NCI-H345 treated with DMSO at 0.1 percent for 48 hours (cell line): ENCODE results near the gene AKT3.
"Not testable (repeated sequence)": the region's sequence is repeated elsewhere in the genome, so short reads cannot be mapped to it uniquely, and the experiment has no call there.

Source experiments
- DNase-seq: peaks from one replicate; lab custom pipeline; 2025; ENCODE audit not compliant: unreplicated experiment; lab: John Stamatoyannopoulos, UW

The AKT3 gene

DNA sequence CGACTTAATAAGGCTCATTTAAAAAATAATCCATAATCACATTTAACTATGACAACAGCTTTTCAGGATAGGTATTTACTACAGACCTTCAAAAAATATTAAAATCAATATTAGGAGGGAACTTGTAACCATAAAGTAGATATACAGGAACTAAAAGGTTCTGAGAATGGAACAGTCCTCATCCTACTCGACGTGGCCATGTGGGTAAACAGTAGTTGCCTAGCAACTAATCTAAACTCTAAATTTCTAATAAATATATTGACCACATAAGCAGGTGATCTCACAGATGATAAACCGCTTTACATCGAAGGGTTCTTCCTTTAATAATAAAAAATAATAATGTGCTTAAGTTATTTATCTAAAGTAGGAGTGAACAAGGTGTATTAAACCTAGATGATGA, 7.9 kb downstream of the AKT3 start:
- no peak for DNase-seq

DNA sequence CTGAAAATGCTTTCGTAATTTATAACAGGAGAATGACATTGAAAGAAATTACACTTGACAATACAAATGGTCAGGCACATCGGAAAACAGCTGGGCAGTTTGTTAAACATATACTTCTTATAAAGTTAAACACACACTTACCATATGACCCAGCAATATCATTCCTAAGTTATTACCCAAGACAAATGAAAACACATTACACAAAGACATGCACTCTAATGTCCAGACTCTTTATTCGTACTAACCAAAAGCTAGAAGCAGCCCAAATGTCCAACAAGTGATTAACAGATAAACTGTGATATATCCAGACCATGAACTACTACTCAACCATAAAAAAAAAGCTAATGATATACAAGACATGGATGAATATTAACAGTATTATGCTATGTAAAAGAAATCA, 8.5 kb downstream of the AKT3 start:
- no peak for DNase-seq

DNA sequence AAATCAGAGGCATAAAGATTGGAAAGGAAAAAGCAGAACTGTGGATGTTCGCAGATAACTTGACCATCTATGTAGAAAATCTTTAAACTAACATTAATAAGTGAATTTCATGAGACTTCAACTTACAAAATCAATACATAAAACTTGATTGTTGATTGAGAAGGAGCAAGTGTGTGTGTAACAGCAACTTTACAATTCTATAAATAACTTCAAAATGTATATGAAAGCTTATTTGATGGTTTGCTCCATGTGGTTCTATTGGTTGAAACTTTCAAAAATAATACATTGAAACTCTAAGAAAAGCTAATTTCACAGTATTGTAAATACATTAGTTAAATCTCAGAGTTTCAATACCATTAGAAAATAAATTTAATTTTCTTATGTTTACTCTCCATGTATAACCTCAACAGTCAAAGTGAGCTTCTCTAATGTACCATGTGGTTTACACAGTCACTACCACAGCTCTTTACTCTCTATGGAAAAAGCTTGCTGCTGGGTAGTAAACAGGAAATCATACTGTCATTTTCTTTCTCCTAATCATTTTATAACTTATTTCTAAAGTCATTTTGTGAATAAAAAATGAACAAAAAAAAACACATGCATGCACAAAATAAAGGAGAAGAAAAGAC, 12.0 kb downstream of the AKT3 start:
- no peak for DNase-seq

DNA sequence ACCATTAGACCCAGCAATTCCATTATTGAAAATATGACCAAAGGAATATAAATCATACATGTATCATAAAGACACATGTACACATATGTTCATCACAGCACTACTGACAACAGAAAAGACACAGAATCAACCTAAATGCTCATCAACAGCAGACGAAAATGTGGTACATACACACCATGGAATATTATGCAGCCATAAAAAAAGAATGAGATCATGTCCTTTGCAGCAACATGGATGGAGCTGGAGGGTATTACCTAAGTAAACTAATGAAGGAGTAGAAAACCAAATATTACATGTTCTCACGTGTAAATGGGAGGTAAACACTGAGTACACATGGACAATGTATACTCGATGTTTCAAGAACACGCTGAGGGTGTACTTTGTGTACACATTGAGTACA, 15.9 kb downstream of the AKT3 start:
- no peak for DNase-seq

DNA sequence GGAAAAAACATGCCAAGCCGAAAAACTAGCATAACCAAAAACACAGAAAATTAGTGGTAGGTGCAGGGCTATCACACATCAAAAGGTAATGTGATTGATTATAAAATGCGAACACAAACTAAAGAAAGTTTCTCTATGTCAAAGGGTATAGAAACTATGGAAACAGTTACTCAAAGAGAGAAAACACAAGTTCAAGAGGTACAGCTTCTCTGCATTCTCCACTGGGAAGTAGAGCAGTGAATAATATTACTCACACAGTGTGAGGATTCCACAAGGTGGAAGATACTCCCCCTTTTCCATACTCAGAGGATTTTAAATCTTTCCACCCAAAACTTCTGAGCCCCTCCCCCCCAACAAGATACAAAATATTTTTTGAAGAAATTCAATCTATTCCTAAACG, 18.6 kb downstream of the AKT3 start:
- no peak for DNase-seq

DNA sequence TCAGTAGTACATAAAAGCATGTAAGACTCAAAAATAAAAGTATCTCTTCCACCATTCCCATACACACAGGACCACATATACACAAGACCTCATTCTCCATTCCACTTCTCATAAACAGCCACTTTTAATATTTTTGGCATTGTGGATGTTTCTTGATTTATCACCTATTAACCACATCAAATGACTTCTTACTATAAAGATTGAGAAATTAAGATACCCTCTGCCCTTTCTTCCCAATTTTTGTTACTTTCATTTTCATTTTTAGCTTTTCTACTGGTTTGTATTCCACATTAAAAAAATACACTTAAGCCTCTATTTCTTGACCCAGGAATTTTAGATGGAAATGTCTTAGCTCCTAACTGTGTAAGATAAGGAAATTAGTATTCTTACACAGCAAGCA, 22.8 kb downstream of the AKT3 start:
- DNase-seq = no peak

DNA sequence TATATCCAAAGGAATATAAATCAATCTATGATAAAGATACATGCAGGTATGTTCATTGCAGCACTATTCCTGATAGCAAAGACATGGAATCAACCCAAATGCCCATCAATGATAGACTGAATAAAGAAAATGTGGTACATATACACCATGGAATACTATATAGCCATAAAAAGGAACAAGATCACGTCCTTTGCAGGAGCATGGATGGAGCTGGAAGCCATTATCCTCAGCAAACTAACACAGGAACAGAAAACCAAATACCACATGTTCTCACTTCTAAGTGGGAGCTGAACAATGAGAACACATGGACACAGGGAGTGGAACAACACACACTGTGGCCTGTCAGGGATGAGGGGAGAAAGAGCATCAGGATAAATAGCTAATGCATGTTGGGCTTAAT, 25.1 kb downstream of the AKT3 start:
- not testable (repeated sequence) for DNase-seq

DNA sequence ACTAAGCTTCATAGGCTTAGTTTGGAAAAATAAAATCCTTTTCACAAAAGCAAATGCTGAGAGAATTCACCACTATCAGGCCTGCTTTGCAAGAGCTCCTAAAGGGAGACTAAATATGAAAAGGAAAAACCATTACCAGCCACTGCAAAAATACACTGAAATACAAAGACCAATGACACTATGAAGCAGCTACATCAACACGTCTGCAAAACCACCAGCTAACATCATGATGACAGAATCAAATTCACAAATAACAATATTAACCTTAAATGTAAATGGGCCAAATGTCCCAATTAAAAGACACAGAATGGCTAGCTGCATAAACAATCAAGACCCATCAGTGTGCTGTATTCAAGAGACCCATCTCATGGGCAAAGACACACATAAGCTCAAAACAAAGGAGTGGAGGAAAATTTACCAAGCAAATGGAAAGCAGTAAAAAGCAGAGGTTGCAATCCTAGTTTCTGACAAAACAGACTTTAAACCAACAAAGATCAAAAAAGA, 28.8 kb downstream of the AKT3 start:
- DNase-seq = no peak

DNA sequence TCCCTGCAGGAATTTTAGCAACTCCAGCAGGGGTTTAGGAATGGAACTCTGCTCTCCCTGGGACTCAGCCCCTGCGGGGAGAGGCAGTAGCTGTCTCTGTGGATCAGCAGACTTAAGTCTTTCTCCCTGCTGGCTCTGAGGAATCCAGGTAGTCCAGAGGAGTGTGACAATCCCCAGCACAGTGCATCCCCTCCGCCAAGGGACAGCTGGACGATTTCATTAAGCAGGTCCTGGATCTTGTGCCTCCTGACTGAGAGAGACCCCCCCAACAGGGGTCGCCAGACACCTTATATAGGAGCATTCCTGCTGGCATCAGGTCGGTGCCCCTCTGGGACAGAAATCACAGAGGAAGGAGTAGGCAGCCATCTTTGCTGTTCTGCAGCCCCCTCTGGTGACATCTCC, 30.6 kb downstream of the AKT3 start:
- no peak for DNase-seq

DNA sequence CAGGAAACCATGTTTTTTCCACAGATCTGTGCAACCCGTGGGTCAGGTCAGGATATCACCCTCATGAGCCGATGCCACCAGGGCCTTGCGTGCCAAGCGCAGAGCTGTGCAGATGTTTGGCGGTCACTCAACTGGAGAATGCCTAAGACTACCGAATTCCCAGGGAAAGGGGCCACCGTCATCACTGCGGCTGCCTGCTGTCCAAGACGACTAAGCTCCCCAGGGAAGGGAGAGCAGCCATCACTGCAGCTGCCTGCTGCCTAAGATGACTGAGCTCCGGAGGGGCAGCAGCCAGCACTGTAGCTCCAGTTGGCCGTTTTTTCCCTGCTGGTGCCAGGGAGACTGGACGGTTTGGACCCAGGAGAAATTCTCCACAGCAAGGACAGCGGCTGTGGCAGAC, 31.1 kb downstream of the AKT3 start:
- no peak for DNase-seq

DNA sequence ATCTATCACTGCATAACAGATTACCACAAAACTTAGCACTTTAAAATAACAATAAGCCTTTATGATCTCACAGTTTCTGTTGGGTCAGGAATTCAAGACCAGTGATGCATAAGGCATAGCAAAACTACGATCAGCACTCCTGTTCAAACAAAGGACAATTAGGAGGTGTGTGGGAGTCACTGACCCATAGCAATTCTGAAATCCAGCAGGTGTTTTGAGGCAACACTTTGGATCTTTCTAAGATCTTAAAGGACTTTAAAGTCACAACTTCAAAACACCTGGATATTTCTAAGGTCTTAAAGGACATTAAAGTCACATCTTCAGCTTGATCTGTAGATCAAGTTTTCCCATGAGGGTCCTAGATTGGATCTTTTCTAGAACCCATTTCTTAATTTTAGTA, 35.3 kb downstream of the AKT3 start:
- no peak for DNase-seq

DNA sequence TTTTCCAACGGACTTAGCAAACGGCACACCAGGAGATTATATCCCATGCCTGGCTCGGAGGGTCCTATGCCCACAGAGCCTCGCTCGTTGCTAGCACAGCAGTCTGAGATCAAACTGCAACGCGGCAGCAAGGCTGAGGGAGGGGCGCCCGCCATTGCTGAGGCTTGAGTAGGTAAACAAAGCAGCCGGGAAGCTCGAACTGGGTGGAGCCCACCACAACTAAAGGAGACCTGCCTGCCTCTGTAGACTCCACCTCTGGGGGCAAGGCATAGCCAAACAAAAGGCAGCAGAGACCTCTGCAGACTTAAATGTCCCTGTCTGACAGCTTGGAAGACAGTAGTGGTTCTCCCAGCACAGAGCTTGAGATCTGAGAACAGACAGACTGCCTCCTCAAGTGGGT, 42.7 kb downstream of the AKT3 start:
- DNase-seq = not testable (repeated sequence)

DNA sequence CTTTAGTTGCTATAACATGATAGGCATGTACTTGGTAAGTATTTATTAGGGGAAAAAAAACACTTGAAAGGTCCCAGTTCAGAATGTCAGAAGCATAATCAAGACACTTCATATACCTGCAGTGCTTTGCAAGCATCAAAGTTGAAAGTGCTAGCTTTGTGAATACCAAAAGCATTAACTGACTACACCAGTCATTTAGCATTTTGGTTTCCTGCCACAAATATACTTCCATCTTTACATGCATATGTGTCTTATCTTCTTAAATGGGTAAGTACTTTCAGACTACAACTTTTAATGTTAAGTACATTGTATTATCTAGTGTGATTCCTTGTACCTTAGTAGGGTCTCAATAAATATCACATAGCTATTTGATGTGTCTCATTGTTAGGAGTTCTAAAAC, 43.7 kb downstream of the AKT3 start:
- DNase-seq = no peak

DNA sequence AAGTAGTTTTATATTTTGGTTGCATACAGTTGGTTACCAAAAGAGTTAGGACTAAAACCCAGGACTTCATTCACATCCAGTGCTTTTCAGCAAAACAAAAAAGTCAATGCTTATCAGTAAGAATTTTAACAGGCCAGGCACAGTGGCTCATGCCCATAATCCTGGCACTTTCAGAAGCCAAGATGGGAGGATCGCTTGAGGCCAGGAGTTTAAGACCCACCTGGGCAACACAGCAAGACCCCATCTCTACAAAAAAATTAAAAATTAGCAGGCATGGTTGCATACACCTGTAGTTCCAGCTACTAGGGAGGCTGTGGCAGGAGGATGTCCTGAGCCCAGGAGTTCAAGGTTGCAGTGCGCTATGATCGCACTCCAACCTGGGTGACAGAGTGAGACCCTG, 47.3 kb downstream of the AKT3 start:
- no peak for DNase-seq

DNA sequence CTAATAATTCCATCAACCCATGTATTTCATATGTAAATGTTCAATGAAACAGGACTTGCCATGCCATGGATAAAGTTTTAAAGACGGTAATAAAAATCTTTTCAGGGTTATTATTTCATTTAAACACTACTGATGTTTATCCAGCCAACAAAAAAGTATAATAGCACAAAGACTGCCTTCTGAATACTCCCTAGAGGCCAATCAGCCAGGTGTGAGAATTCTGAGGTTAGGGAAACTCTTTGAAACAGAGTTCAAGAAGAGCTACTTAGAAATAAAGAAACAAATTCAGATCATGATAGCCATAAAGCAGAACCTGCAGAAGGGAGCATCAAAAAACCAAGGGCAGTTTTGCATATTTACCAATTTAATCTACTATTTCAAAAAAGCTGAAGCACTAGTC, 48.7 kb downstream of the AKT3 start:
- DNase-seq = no peak

DNA sequence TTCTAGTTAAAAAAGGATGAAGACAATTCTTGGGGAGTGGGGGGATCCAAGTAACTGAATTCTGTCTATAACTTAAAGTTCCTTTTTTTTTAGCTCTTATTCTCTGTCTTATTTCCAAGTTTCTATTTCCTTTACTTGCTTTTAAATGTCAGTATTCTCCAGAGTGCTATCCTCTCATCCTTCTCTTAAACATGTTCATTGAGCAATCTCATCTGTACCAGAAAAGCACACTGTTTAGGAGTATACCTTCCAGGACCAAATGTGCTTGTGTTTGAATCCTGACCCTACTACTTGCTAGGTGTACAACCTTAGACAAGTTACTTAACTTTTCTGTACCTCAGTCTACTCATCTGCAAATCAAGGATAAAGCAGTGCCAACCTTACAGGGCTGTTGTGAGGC, 50.1 kb downstream of the AKT3 start:
- no peak for DNase-seq

DNA sequence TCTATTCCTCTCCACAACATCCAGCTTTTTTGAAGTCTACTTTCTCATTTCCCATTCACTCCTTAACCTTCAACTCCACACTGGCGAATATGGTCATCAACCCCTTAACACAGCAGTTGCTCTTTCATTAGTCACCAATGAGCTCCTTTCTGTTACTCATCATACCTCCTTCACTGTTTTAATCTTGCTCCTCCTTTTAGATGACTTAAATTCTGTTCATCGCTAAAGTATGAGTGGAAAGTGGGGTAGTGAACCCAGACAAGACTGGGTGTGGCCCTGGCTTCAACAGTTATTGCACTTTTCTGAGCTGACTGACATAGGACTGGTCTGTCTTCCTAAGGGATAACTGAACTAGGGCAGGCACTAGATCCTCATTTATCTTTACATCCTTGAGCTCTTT, 51.3 kb downstream of the AKT3 start:
- DNase-seq = no peak

DNA sequence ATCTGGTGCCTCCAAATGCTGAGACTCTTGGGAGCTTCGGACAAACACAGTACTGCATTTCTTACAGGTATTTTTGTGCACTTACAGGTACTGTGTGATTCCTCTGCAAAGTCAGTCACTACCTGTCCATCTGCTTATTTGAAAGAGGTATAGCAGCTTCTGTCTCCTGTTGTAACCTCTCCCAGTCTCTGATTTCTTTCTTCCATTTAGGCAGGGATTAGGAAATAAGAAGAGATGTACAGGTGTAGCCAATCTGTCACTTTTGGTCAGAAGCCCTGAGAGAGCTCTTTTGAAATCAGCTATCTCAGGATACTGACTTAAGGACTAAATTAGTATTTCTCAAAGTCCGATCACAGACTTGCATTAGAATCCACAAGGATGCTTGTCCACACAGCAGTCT, 54.0 kb downstream of the AKT3 start:
- DNase-seq = no peak

DNA sequence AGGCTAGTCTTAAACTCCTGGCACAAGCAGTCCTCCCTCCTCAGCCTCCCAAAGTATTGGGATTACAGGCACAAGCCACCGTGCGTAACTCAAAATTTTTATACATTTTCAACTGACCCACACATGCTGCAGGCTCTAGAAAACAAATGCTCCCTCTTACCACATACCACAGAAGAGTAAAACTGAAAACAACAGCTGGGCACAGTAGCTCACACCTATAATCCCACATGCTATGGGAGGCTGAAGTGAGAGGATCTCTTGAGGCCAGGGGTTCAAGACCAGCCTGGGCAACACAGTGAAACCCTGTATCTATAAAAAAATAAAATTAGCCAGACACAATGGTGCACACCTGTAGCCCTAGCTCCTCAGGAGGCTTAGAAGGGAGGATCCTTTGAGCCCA, 56.7 kb downstream of the AKT3 start:
- no peak for DNase-seq

DNA sequence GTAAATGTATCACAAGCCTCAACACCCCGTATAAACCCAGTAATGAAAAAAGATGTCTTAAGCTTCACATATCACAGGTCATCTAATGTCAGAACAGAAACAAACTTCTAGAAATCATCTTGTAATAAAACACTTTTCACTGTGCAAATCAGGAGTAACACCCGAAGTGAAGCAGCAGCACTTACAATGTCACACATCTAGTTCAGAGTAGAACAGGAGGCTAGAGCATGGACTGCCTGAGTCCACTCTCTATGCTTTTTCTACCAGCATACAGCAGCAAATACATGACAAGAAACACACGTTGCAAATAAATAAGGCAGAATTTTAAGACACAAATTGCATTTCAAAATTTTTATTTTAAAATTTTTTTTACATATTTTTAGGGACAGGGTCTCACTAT, 57.2 kb downstream of the AKT3 start:
- no peak for DNase-seq

DNA sequence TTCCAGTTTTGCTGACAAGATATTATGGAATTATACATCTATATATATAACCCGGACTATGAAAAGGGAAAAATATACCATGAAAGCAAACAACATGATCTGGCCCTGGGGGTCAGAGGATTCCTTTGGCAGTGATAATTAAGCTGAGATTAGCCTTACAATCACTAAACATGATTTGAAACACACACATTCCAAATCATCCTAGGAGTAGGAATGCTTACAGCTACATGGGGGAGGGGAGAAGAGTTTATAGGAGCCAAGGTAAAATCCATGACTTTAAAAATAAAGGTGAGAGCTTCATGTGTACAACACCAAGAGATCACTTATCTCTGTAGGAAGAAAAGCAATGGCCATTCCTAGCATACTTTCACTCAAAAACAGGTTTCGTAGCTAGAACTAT, 57.6 kb downstream of the AKT3 start:
- DNase-seq = no peak

DNA sequence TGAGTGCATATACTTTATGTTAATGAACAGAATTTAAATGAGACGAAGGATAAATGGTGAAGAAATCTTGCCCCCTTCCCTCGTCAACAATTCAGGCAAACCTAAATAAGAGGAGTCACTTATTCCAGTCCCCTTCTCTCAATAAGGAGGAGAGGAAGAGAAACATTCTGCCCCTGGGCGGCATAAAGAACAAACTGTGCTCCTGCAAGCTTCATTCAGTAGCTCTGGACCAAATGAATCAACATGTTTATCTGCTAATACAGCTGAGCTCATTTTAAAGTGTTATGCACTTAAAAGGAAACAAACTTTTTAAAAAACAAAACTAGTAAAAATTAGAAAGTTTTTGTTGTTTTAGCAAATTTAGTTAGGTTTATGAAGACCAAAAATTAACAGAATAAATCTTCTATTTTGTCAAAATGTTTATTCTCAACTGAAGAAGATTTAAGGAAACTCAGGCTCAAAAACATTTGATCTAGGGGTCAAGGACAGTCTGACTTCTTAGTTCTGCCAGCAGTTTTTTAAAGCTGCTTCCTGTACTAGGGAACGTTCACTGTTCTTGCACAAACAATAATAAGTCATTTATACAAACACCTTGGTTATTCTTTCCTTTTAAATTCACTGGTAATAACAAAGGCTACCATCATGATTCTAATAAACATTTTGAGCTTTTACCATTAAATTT, 58.3 kb downstream of the AKT3 start:
- no peak for DNase-seq

DNA sequence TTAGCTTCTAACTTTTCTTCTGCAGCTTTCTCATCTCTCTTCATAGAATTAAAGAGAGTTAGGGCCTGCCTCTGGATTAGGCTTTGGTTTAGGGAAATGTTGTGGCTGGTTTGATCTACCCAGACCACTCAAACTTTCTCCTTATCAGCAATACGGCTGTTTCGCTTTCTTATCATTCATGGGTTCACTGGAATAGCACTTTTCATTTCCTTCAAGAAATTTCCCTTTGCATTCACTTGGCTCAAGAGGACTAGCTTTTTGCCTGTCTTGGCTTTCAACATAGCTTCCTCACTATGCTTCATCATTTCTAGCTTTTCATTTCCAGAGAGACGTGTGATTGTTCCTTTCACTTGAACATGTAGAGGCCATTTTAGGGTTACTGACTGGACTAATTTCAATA, 59.6 kb downstream of the AKT3 start:
- DNase-seq = no peak
